Measurements from ENCODE around the gene NFATC3.
"Not testable (repeated sequence)": the region's sequence is repeated elsewhere in the genome, so short reads cannot be mapped to it uniquely, and the experiment has no call there.

- TF ChIP-seq, protein P1, sequence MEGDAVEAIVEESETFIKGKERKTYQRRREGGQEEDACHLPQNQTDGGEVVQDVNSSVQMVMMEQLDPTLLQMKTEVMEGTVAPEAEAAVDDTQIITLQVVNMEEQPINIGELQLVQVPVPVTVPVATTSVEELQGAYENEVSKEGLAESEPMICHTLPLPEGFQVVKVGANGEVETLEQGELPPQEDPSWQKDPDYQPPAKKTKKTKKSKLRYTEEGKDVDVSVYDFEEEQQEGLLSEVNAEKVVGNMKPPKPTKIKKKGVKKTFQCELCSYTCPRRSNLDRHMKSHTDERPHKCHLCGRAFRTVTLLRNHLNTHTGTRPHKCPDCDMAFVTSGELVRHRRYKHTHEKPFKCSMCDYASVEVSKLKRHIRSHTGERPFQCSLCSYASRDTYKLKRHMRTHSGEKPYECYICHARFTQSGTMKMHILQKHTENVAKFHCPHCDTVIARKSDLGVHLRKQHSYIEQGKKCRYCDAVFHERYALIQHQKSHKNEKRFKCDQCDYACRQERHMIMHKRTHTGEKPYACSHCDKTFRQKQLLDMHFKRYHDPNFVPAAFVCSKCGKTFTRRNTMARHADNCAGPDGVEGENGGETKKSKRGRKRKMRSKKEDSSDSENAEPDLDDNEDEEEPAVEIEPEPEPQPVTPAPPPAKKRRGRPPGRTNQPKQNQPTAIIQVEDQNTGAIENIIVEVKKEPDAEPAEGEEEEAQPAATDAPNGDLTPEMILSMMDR (IDR thresholded peaks at IDR 0.05; ENCODE audit: poor library complexity), result not testable (repeated sequence)
- TF ChIP-seq EZH2phosphoT487 (IDR thresholded peaks at IDR 0.05; ENCODE audit: low read depth, severe bottlenecking, unreplicated experiment); EZH2 (IDR thresholded peaks at IDR 0.05; ENCODE audit: borderline replicate concordance): not testable (repeated sequence)
Measured at GRCh38 chr16:68110611-68111010, 25.4 kb downstream of the NFATC3 start.
